OCI-LY1 (cell line): ENCODE data around the gene PRM2.

Experiments
- EZH2 ChIP-seq: fragments of 200-600 bp; sonication (generic), shearing (Covaris generic); IDR thresholded peaks from 2 replicates; pipeline ENCODE4 v1.8.0; 2017; ENCODE audit warnings: borderline replicate concordance, mixed run types, mild to moderate bottlenecking, antibody characterized with exemption, low read length, moderate library complexity, mixed read lengths
- TF ChIP-seq, protein P1 (sequence below): fragments of 200-600 bp; sonication (generic), shearing (Covaris generic); IDR thresholded peaks from 2 replicates; pipeline ENCODE4 v1.5.1; 2017; ENCODE audit warnings: mild to moderate bottlenecking, antibody characterized with exemption, low read length, moderate library complexity, mixed read lengths

DNA sequence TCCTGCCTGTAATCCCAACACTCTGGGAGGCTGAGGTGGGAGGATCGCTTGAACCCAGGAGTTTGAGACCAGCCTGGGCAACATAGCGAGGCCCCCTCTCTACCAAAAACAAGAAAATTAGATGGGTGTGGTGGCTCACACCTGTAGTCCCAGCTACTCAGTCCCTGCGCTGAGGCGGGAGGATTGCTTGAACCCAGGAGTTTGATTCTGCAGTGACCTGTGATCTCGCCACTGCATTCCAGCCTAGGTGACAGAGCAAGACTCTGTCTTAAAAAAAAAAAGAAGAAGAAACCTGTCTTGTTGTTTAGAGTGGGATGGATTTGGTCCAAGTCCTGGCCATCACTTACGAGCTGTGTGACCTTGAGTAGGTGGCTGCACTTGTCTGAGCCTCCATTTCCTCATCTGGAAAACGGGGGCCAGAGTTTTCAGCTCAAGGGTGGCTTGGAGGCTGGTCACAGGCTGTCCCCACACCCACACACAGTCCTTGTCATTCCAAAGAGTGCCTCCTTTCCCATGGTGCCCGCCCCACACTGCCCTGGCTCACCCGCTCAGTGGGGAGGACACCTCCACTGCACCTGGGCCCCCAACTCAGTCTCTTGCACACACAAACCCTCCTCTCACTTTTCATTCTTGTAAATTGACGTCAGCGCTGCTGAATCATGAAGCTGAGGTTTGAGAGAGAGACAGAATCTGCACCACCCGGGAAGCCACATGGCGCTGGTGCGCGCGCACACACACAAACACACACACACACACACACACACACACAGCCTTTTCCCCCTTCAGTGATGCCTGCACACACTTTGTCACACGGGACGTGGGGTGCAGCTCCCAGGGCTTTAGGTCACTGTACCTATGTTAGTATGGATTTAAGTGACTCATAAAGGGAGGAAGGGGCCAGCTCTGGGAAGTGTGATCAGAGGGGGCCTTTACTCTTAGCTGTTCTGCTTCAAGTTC lies 24.5 kb downstream of the PRM2 start:
- no peak for TF ChIP-seq EZH2
- TF ChIP-seq, protein P1, sequence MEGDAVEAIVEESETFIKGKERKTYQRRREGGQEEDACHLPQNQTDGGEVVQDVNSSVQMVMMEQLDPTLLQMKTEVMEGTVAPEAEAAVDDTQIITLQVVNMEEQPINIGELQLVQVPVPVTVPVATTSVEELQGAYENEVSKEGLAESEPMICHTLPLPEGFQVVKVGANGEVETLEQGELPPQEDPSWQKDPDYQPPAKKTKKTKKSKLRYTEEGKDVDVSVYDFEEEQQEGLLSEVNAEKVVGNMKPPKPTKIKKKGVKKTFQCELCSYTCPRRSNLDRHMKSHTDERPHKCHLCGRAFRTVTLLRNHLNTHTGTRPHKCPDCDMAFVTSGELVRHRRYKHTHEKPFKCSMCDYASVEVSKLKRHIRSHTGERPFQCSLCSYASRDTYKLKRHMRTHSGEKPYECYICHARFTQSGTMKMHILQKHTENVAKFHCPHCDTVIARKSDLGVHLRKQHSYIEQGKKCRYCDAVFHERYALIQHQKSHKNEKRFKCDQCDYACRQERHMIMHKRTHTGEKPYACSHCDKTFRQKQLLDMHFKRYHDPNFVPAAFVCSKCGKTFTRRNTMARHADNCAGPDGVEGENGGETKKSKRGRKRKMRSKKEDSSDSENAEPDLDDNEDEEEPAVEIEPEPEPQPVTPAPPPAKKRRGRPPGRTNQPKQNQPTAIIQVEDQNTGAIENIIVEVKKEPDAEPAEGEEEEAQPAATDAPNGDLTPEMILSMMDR, result no peak
